Breast epithelium (tissue), 4 donors: Measurements from ENCODE around the gene PTPN4. TPM values are rescaled to one million over a fixed set of nuclear protein-coding genes. Genes with fewer than 3 reads are reported as not detected.

Experiments
- DNase-seq, 2 donors: peaks; one replicate each; pipeline ENCODE4 v3.0.0-alpha.2; 2019; ENCODE audit warnings: low spot score in 2 of 2
- H3K27ac ChIP-seq, 2 donors: fragments of 200-600 bp; sonication (generic) in 1 of 2; one replicate each; pipeline ENCODE4 v1.5.1; 2016 to 2019; ENCODE audit warnings: mild to moderate bottlenecking in 1 of 2
- H3K27me3 ChIP-seq, 2 donors: fragments of 200-600 bp; sonication (generic) in 1 of 2; one replicate each; pipeline versions ENCODE4 v1.5.1 to v1.6.0; 2017 to 2019; ENCODE audit warnings: control low read depth in 1 of 2, mild to moderate bottlenecking in 1 of 2
- H3K36me3 ChIP-seq: fragments of 200-600 bp; one replicate; pipeline ENCODE4 v1.5.1; 2019
- H3K4me1 ChIP-seq, 2 donors: fragments of 200-600 bp; sonication (generic); one replicate each; pipeline ENCODE4 v1.5.1; 2016 to 2019; ENCODE audit warnings: control low read depth in 1 of 2
- H3K4me3 ChIP-seq, 3 donors: fragments of 200-600 bp; sonication (generic); 1 replicate in 2 of 3; 2 replicates in 1 of 3; pipeline ENCODE4 v1.5.1; 2016 to 2019; ENCODE audit warnings: mild to moderate bottlenecking in 3 of 3, moderate library complexity in 2 of 3
- H3K9me3 ChIP-seq, 2 donors: fragments of 200-600 bp; sonication (generic) in 1 of 2; one replicate each; pipeline ENCODE4 v1.5.1; 2016 to 2019; ENCODE audit warnings: control low read depth in 1 of 2
- POLR2A ChIP-seq: fragments of 450-650 bp; IDR thresholded peaks from one replicate; pipeline ENCODE4 v1.6.1; 2016; ENCODE audit warnings: antibody characterized with exemption, mild to moderate bottlenecking, moderate library complexity
- POLR2AphosphoS5 ChIP-seq, 3 donors: sonication (generic); formaldehyde crosslinking; IDR thresholded peaks; one replicate each; pipeline ENCODE4 v1.6.1; 2017; ENCODE audit warnings: antibody characterized with exemption in 3 of 3
- intact Hi-C: fragments of 100-400 bp; cut with DNase I; formaldehyde crosslinking; loops from one replicate; pipeline ENCODE4 v1.15.1; 2023; ENCODE audit warnings: low total_unique reads
- total RNA-seq, 3 donors: library from RNA; depleted of rRNA; stranded (reverse); fragments of >200 nt; gene quantifications; one replicate each; pipeline ENCODE4 v1.1.0, GENCODE V29; 2016
- TF ChIP-seq, protein P1 (sequence below), 3 donors: fragments of 450-650 bp; IDR thresholded peaks; one replicate each; pipeline ENCODE4 v1.5.1; 2016 to 2017; ENCODE audit warnings: antibody characterized with exemption in 3 of 3, mild to moderate bottlenecking in 3 of 3, moderate library complexity in 3 of 3

The PTPN4 gene
- total RNA-seq, 3 donors from 2014 or later, result 29.1 to 49.6 (median 38.7) TPM

- Histone ChIP-seq H3K4me3 (no peak overlapping the region), H3K9me3 (peaks cover 5 to 19% of the 10 kb centered on the region in 2 donors), H3K36me3 (no peaks in the 10 kb centered on the region), H3K27me3 (no peaks in the 10 kb centered on the region), H3K4me1 (no peaks in the 10 kb centered on the region), H3K27ac (no peak overlapping the region)
- DNase-seq, result no peak
- TF ChIP-seq, protein P1, sequence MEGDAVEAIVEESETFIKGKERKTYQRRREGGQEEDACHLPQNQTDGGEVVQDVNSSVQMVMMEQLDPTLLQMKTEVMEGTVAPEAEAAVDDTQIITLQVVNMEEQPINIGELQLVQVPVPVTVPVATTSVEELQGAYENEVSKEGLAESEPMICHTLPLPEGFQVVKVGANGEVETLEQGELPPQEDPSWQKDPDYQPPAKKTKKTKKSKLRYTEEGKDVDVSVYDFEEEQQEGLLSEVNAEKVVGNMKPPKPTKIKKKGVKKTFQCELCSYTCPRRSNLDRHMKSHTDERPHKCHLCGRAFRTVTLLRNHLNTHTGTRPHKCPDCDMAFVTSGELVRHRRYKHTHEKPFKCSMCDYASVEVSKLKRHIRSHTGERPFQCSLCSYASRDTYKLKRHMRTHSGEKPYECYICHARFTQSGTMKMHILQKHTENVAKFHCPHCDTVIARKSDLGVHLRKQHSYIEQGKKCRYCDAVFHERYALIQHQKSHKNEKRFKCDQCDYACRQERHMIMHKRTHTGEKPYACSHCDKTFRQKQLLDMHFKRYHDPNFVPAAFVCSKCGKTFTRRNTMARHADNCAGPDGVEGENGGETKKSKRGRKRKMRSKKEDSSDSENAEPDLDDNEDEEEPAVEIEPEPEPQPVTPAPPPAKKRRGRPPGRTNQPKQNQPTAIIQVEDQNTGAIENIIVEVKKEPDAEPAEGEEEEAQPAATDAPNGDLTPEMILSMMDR (IDR thresholded peaks at IDR 0.05), result no peak
- TF ChIP-seq POLR2A (no peak), POLR2AphosphoS5 (IDR thresholded peaks at IDR 0.05) (no peak)
- intact Hi-C loops, result no loop called here
Observed at GRCh38 chr2:119856469-119856901, 96.8 kb downstream of the PTPN4 start.

- H3K9me3 ChIP-seq, result peaks cover 0 to 6% of the 10 kb centered on the region in 2 donors
- no peak overlapping the region for H3K4me3 ChIP-seq
- H3K4me1 ChIP-seq, result no peaks in the 10 kb centered on the region
- no peak overlapping the region for H3K27ac ChIP-seq
- TF ChIP-seq, protein P1 (IDR thresholded peaks at IDR 0.05), result no peak
- no peak for TF ChIP-seq POLR2AphosphoS5 (IDR thresholded peaks at IDR 0.05)
- TF ChIP-seq POLR2A, result no peak
- DNase-seq, result no peak
- no peaks in the 10 kb centered on the region for H3K36me3 ChIP-seq
- no peaks in the 10 kb centered on the region for H3K27me3 ChIP-seq
- intact Hi-C loops, result no loop called here
Observed at GRCh38 chr2:119857742-119858141, 98.0 kb downstream of the PTPN4 start.

DNA sequence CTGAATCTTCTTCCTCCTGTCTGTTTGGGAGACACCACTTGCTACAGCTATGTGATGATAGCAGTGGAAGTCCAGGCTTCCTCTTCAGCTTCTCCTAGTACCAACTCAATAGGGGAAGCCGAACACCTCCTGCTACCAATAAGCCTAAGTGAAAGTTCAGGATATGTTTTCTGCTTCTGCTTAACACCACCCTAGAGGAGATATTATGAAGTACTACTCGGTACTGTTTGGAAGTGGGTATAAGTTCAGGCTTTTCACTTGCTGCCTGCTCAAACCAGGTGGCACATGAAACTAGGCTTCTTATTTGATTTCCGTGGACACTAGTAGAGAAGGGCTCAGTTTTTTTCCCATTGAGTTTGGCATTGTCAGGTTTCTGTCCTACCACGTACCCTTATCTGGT is 99.8 kb downstream of the PTPN4 start:
- DNase-seq, result no peak
- intact Hi-C loops, result no loop called here

GRCh38 chr2:119860924-119861323 is 101.2 kb downstream of the PTPN4 start:
- no peak overlapping the region for H3K27ac ChIP-seq

More for the DNA sequence above, 99.8 kb downstream of the PTPN4 start:
- TF ChIP-seq POLR2AphosphoS5 (IDR thresholded peaks at IDR 0.05) (no peak), POLR2A (no peak)
- TF ChIP-seq, protein P1 (IDR thresholded peaks at IDR 0.05), result no peak
- Histone ChIP-seq H3K27ac (no peak overlapping the region), H3K9me3 (no peaks in the 10 kb centered on the region), H3K4me1 (no peaks in the 10 kb centered on the region), H3K4me3 (no peak overlapping the region), H3K36me3 (no peaks in the 10 kb centered on the region), H3K27me3 (no peaks in the 10 kb centered on the region)

DNA sequence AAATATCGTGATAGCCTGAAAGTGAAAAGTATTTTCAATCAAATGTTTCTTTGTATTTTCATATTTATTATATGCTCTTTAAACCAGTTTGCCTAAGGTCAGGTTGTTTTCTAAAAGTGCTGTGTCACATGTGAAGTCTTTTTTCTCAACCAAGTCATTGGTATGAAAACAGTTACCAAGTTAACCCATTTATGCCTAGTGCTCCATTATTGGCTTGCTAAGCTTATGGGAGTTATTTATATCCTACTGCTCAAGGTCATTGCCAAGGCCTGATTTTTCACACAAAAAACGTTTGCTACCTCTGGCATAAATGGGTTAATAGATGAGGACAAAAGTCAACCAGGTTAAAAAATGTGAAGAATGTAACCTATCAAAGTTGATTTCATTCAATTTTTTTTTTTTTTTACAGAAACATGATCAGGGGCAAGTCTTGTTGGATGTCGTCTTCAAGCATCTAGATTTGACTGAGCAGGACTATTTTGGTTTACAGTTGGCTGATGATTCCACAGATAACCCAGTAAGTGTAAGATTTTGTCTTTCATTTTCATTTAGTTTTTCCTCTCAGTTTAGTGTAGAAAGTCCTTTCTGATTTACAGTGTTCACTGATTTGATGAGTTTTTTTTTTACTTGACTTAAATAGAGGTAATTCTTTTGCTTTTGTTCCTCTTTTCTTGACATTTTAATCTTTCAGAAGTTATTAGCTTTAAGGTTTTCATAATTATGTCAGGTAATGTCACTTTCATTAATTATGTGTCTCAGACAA is 102.6 kb downstream of the PTPN4 start:
- Histone ChIP-seq H3K4me1 (no peaks in the 10 kb centered on the region), H3K4me3 (no peak overlapping the region), H3K27me3 (no peaks in the 10 kb centered on the region), H3K36me3 (no peaks in the 10 kb centered on the region), H3K9me3 (no peaks in the 10 kb centered on the region), H3K27ac (no peak overlapping the region)
- intact Hi-C loops, result no loop called here
- no peak for TF ChIP-seq POLR2AphosphoS5 (IDR thresholded peaks at IDR 0.05)
- TF ChIP-seq, protein P1 (IDR thresholded peaks at IDR 0.05), result no peak
- no peak for TF ChIP-seq POLR2A
- no peak for DNase-seq

More at GRCh38 chr2:119860924-119861323, 101.2 kb downstream of the PTPN4 start:
- H3K27me3 ChIP-seq, result no peaks in the 10 kb centered on the region
- DNase-seq, result no peak
- H3K36me3 ChIP-seq, result no peaks in the 10 kb centered on the region
- no peak for TF ChIP-seq POLR2AphosphoS5 (IDR thresholded peaks at IDR 0.05)
- TF ChIP-seq POLR2A, result no peak
- TF ChIP-seq, protein P1 (IDR thresholded peaks at IDR 0.05), result no peak
- no peak overlapping the region for H3K4me3 ChIP-seq
- H3K9me3 ChIP-seq, result no peaks in the 10 kb centered on the region
- intact Hi-C loops, result no loop called here
- H3K4me1 ChIP-seq, result no peaks in the 10 kb centered on the region
